ENCODE data around the gene PHLPP1. TPM values are rescaled to one million over a fixed set of nuclear protein-coding genes. Genes with fewer than 3 reads are reported as not detected.
A peak's percentile ranks its signal among the peaks of the same experiment; 100 is the strongest.

PHLPP1 gene
- total and polyA plus RNA-seq, 2 donors (not counting 1 experiment from before 2014, with no cell fraction given), result 3.6 to 5.0 TPM

GRCh38 chr18:62720766-62721613, 5.6 kb downstream of the PHLPP1 start:
- DNase-seq (ENCODE audit: low read depth in 2 of 2), result peak in 1 of 2 donors; percentile 56
- H2AFZ ChIP-seq (ENCODE audit: low read length), result no peak overlapping the region
- H3K9me3 ChIP-seq (ENCODE audit: control insufficient read depth, insufficient read depth, low read depth, low read length), result no peaks in the 10 kb centered on the region
- TF ChIP-seq, protein P1, sequence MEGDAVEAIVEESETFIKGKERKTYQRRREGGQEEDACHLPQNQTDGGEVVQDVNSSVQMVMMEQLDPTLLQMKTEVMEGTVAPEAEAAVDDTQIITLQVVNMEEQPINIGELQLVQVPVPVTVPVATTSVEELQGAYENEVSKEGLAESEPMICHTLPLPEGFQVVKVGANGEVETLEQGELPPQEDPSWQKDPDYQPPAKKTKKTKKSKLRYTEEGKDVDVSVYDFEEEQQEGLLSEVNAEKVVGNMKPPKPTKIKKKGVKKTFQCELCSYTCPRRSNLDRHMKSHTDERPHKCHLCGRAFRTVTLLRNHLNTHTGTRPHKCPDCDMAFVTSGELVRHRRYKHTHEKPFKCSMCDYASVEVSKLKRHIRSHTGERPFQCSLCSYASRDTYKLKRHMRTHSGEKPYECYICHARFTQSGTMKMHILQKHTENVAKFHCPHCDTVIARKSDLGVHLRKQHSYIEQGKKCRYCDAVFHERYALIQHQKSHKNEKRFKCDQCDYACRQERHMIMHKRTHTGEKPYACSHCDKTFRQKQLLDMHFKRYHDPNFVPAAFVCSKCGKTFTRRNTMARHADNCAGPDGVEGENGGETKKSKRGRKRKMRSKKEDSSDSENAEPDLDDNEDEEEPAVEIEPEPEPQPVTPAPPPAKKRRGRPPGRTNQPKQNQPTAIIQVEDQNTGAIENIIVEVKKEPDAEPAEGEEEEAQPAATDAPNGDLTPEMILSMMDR (conservative IDR thresholded peaks at IDR 0.05 in 1 of 2, IDR thresholded peaks at IDR 0.05 in 1 of 2; ENCODE audit: low read depth in 1 of 2, low read length in 2 of 2), result no peak
- TF ChIP-seq EZH2 (IDR thresholded peaks at IDR 0.05; ENCODE audit: low read length, missing control alignments), result no peak
- no peaks in the 10 kb centered on the region for H3K36me3 ChIP-seq (ENCODE audit: control insufficient read depth, insufficient read depth, low read length)
- H3K4me1 ChIP-seq (ENCODE audit: control insufficient read depth, extremely low read depth, insufficient read depth, low read length), result peaks cover 3% of the 10 kb centered on the region
- H3K27ac ChIP-seq (ENCODE audit: insufficient read depth, low read length), result no peak overlapping the region
- no peak overlapping the region for H3K4me2 ChIP-seq (ENCODE audit: extremely low read depth, insufficient read depth, low read length)
- no peak overlapping the region for H3K4me3 ChIP-seq (replicated peaks in 1 of 4; ENCODE audit: control extremely low read depth in 1 of 4, insufficient read depth in 1 of 4, low read depth in 3 of 4, low read length in 4 of 4)
- H3K27me3 ChIP-seq (ENCODE audit: control insufficient read depth, insufficient read depth, low read length), result no peaks in the 10 kb centered on the region
- no peaks in the 10 kb centered on the region for H4K20me1 ChIP-seq (ENCODE audit: control insufficient read depth, extremely low read depth, insufficient read depth, low read length)
- peaks cover 10% of the 10 kb centered on the region for H3K79me2 ChIP-seq (ENCODE audit: control insufficient read depth, insufficient read depth, low read length)
- no peak overlapping the region for H3K9ac ChIP-seq (ENCODE audit: insufficient read depth, low read length)

- Histone ChIP-seq H3K27ac (ENCODE audit: insufficient read depth, low read length) (no peak overlapping the region), H3K4me1 (ENCODE audit: control insufficient read depth, extremely low read depth, insufficient read depth, low read length) (peaks cover 3% of the 10 kb centered on the region), H3K9ac (ENCODE audit: insufficient read depth, low read length) (no peak overlapping the region), H3K4me3 (replicated peaks in 1 of 4; ENCODE audit: control extremely low read depth in 1 of 4, insufficient read depth in 1 of 4, low read depth in 3 of 4, low read length in 4 of 4) (no peak overlapping the region), H4K20me1 (ENCODE audit: control insufficient read depth, extremely low read depth, insufficient read depth, low read length) (no peaks in the 10 kb centered on the region), H3K4me2 (ENCODE audit: extremely low read depth, insufficient read depth, low read length) (no peak overlapping the region), H2AFZ (ENCODE audit: low read length) (no peak overlapping the region), H3K27me3 (ENCODE audit: control insufficient read depth, insufficient read depth, low read length) (no peaks in the 10 kb centered on the region), H3K36me3 (ENCODE audit: control insufficient read depth, insufficient read depth, low read length) (no peaks in the 10 kb centered on the region), H3K9me3 (ENCODE audit: control insufficient read depth, insufficient read depth, low read depth, low read length) (no peaks in the 10 kb centered on the region), H3K79me2 (ENCODE audit: control insufficient read depth, insufficient read depth, low read length) (peaks cover 6% of the 10 kb centered on the region)
- TF ChIP-seq, protein P1 (conservative IDR thresholded peaks at IDR 0.05 in 1 of 2, IDR thresholded peaks at IDR 0.05 in 1 of 2; ENCODE audit: low read depth in 1 of 2, low read length in 2 of 2), result no peak
- no peak for TF ChIP-seq EZH2 (IDR thresholded peaks at IDR 0.05; ENCODE audit: low read length, missing control alignments)
- DNase-seq (ENCODE audit: low read depth in 2 of 2), result peak in 1 of 2 donors; percentile 53
Observed at GRCh38 chr18:62721839-62722795, 6.8 kb downstream of the PHLPP1 start.
